Endothelial cell of umbilical vein (primary cell): ENCODE measurements around the gene PHF12. TPM values are rescaled to one million over a fixed set of nuclear protein-coding genes. Genes with fewer than 3 reads are reported as not detected.

Experiments used
- BruUV-seq: library from RNA; stranded (reverse); fragments of 400-500 nt; replicated peaks from 2 replicates; lab custom pipeline; 2021; lab: Mats Ljungman, UMichigan
- CTCF ChIA-PET: fragments of 300-600, 350-600 bp; sonication (Branson Sonifier 250); formaldehyde crosslinking; loops from one replicate; lab custom pipeline; 2021; ENCODE audit warnings: antibody characterized with exemption, inconsistent platforms; lab: Charles Lee
- POLR2A ChIA-PET: fragments of 300-600, 350-600 bp; sonication (Branson Sonifier 250); formaldehyde crosslinking; loops from one replicate; lab custom pipeline; 2021; ENCODE audit warnings: antibody characterized with exemption, inconsistent platforms; lab: Charles Lee
- DNase-seq: peaks from one replicate; pipeline ENCODE4 v3.0.0-alpha.2; 2011; ENCODE audit warnings: low read depth, low spot score
- FAIRE-seq: peaks from 2 replicates; lab custom pipeline; 2011; peaks lifted over from hg19 to GRCh38; lab: Jason Lieb, UNC
- H2AFZ ChIP-seq: 2 replicates; pipeline ENCODE4 v1.6.0; 2012; ENCODE audit warnings: low read depth, low read length, control low read depth, inconsistent platforms
- H3K27ac ChIP-seq: 2 replicates; pipeline ENCODE4 v1.5.1; 2011; ENCODE audit warnings: low read depth, mild to moderate bottlenecking, control low read depth, low read length, moderate library complexity; ENCODE audit not compliant: insufficient read depth
- H3K27me3 ChIP-seq, 2 experiments: 2 replicates each; pipeline versions ENCODE4 v1.6.0 to v1.6.1; 2011; ENCODE audit warnings: low read length in 2 of 2, mixed read lengths in 1 of 2; ENCODE audit not compliant: control insufficient read depth in 2 of 2, insufficient read depth in 2 of 2
- H3K36me3 ChIP-seq, 2 experiments: 2 replicates in 1 of 2; 3 replicates in 1 of 2; pipeline ENCODE4 v1.5.1; 2011; ENCODE audit warnings: low read length in 2 of 2, mild to moderate bottlenecking in 1 of 2, moderate library complexity in 1 of 2; ENCODE audit not compliant: control insufficient read depth in 2 of 2, insufficient read depth in 2 of 2; ENCODE audit errors: extremely low read depth in 1 of 2
- H3K4me1 ChIP-seq: 3 replicates; pipeline ENCODE4 v1.5.1; 2011; ENCODE audit warnings: mild to moderate bottlenecking, low read length; ENCODE audit not compliant: control insufficient read depth, insufficient read depth; ENCODE audit errors: extremely low read depth
- H3K4me2 ChIP-seq: 2 replicates; pipeline ENCODE4 v1.6.1; 2011; ENCODE audit warnings: low read length, control low read depth, mixed read lengths; ENCODE audit not compliant: insufficient read depth
- H3K4me3 ChIP-seq, 3 experiments: fragments of 200-600 bp in 1 of 3; sonication (generic), shearing (Covaris generic) in 1 of 3; replicated peaks in 1 of 3; 2 replicates each; pipeline ENCODE4 v1.5.1; 2011 to 2016; ENCODE audit warnings: control low read depth in 3 of 3, low read length in 3 of 3, mild to moderate bottlenecking in 2 of 3, inconsistent platforms in 1 of 3, low read depth in 1 of 3, moderate library complexity in 1 of 3; ENCODE audit not compliant: insufficient read depth in 1 of 3
- H3K79me2 ChIP-seq: 2 replicates; pipeline ENCODE4 v1.6.0; 2012; ENCODE audit warnings: low read length, inconsistent platforms; ENCODE audit not compliant: control insufficient read depth, insufficient read depth
- H3K9ac ChIP-seq: replicated peaks from 2 replicates; pipeline ENCODE3; 2011; ENCODE audit warnings: low read length, control low read depth; ENCODE audit not compliant: insufficient read depth; ENCODE audit errors: extremely low read depth
- H3K9me1 ChIP-seq: replicated peaks from 3 replicates; pipeline ENCODE4 v1.6.0; 2011; ENCODE audit warnings: mild to moderate bottlenecking, low read length; ENCODE audit not compliant: control insufficient read depth, insufficient read depth; ENCODE audit errors: extremely low read depth
- H3K9me3 ChIP-seq: replicated peaks from 2 replicates; pipeline ENCODE4 v1.5.1; 2012; ENCODE audit warnings: low read length, inconsistent platforms; ENCODE audit not compliant: control insufficient read depth, insufficient read depth
- H4K20me1 ChIP-seq: replicated peaks from 2 replicates; pipeline ENCODE3; 2011; ENCODE audit warnings: mild to moderate bottlenecking, low read length; ENCODE audit not compliant: control insufficient read depth, insufficient read depth; ENCODE audit errors: extremely low read depth
- EZH2 ChIP-seq: IDR thresholded peaks from 2 replicates; pipeline ENCODE4 v1.6.1; 2012; ENCODE audit warnings: borderline replicate concordance, low read depth, mild to moderate bottlenecking, moderate library complexity, low read length, inconsistent platforms; ENCODE audit not compliant: severe bottlenecking
- FOS ChIP-seq: IDR thresholded peaks from 2 replicates; pipeline ENCODE4 v1.6.1; 2011; ENCODE audit warnings: mild to moderate bottlenecking, low read length, moderate library complexity, borderline replicate concordance; ENCODE audit not compliant: insufficient read depth
- GATA2 ChIP-seq: IDR thresholded peaks from 2 replicates; pipeline ENCODE4 v1.7.0; 2011; ENCODE audit warnings: low read depth, mild to moderate bottlenecking, moderate library complexity, mixed read lengths, low read length; ENCODE audit not compliant: insufficient read length, insufficient read depth
- JUN ChIP-seq: IDR thresholded peaks from 2 replicates; pipeline ENCODE4 v1.6.1; 2011; ENCODE audit warnings: borderline replicate concordance, low read depth; ENCODE audit not compliant: insufficient read length, insufficient read depth
- MYC ChIP-seq: IDR thresholded peaks from one replicate; pipeline ENCODE4 v1.6.1; 2011; ENCODE audit warnings: mild to moderate bottlenecking, low read depth, low read length
- POLR2A ChIP-seq: IDR thresholded peaks from 2 replicates; pipeline ENCODE4 v1.6.1; 2012; ENCODE audit warnings: low read depth, mild to moderate bottlenecking, control low read depth, low read length
- POLR2AphosphoS5 ChIP-seq: IDR thresholded peaks from 2 replicates; pipeline ENCODE4 v1.6.1; 2012; ENCODE audit warnings: low read depth, mild to moderate bottlenecking, control low read depth, low read length, moderate library complexity; ENCODE audit not compliant: insufficient read depth
- dilution Hi-C: fragments of 300-500 bp; cut with MboI; formaldehyde crosslinking; loops from one replicate; pipeline ENCODE4 v1.15.0; 2019; ENCODE audit warnings: low sequenced_read_pairs; ENCODE audit not compliant: extremely low pct_ligation_motif_present
- intact Hi-C: fragments of 100-400 bp; cut with micrococcal nuclease; formaldehyde crosslinking; loops from one replicate; pipeline ENCODE4 v1.10.0; 2022
- polyA plus RNA-seq, 4 experiments: library from polyadenylated mRNA; depleted of rRNA in 3 of 4; stranded (reverse) in 3 of 4; unstranded in 1 of 4; fragments of >200 nt; gene quantifications; 2 replicates each; pipeline versions ENCODE4 v1.2.1 to v1.2.3, GENCODE V29; 2011 to 2012; ENCODE audit warnings: missing spikeins in 1 of 4
- total RNA-seq: library from RNA; stranded (reverse); gene quantifications from 2 replicates; pipeline ENCODE4 v1.2.3, GENCODE V29; 2021
- TF ChIP-seq, protein P1 (sequence below), 2 donors: IDR thresholded peaks; 1 replicate in 1 of 2; 2 replicates in 1 of 2; pipeline ENCODE4 v1.5.1; 2011; ENCODE audit warnings: low read length in 2 of 2, mild to moderate bottlenecking in 2 of 2, moderate library complexity in 2 of 2, control low read depth in 1 of 2, inconsistent platforms in 1 of 2, low read depth in 1 of 2; ENCODE audit not compliant: insufficient read depth in 1 of 2; ENCODE audit errors: extremely low read depth in 1 of 2
- TF ChIP-seq, protein P2 (sequence below): IDR thresholded peaks from 2 replicates; pipeline ENCODE4 v1.6.1; 2011; ENCODE audit not compliant: insufficient read depth, insufficient read length

The PHF12 gene
- total and polyA plus RNA-seq, 2 donors (not counting 3 experiments of a cell fraction or from before 2014, with no cell fraction given), result 26.6 to 44.2 TPM

DNA sequence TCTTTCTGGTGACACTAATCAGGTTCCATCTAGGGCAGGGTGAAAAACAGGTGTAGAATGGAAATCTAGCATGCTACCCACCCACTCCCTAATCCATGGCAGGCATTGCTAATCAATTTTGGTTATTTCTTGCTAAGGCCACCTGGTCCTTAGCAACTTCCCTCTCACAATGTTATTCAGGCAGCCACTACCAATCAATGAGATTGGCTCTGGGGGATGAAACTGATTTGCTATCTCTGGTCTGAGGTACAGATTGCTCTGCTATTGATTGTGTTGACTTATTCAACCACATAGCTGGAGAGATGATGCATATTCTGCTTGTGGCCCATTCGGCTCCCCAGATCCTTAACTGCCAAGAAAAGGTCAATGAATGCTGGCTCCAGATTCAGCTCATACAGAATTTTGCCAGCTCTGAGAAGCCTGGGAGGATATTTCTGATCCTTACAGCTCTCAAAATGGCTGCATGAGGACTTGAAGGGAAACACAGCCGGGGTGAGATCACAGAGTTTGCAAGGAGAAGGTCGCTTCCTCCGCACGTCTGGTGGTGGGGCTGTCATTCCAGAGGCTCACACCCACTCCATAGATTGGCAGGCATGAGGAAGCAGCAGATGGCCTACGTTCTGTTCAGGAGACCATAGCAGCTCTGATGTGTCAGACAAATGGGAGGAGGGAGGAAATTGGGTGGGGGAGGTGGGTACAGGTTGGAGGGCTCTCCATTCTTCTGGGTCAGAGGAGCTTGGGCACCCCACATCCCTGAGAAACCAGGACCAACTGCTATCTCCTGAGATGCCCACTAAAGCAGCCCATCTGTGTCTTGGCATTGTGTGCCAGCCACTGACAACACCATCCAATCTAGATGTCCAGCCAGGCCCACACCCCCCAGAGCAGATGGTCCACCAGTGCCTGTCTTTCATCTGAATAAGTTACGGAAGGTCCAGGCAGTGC is 32.2 kb upstream of the PHF12 start:
- no peaks in the 10 kb centered on the region for H3K9me1 ChIP-seq

More for the DNA sequence above, 32.2 kb upstream of the PHF12 start:
- intact Hi-C loops (no loop called here), dilution Hi-C loops (no loop called here)
- ChIA-PET POLR2A (no interaction called here), CTCF (interaction anchor here (0.7 to 1.7 kb wide), 4 partner anchors 15 to 134 kb away, joined by 3 to 4 read pairs (median 3); no protein-coding TSS in a partner anchor)
- Histone ChIP-seq H3K4me3 (no peak overlapping the region), H3K27ac (peak overlapping the region; percentile 30), H3K4me1 (peaks cover 17% of the 10 kb centered on the region), H3K27me3 (peaks cover 0 to 8% of the 10 kb centered on the region in 2 experiments), H3K79me2 (no peaks in the 10 kb centered on the region), H3K36me3 (no peaks in the 10 kb centered on the region), H3K4me2 (no peak overlapping the region), H4K20me1 (no peaks in the 10 kb centered on the region), H3K9ac (no peak overlapping the region), H3K9me3 (no peaks in the 10 kb centered on the region), H2AFZ (no peak overlapping the region)
- DNase-seq, result no peak
- peak; percentile 63 for FAIRE-seq
- TF ChIP-seq, protein P1, sequence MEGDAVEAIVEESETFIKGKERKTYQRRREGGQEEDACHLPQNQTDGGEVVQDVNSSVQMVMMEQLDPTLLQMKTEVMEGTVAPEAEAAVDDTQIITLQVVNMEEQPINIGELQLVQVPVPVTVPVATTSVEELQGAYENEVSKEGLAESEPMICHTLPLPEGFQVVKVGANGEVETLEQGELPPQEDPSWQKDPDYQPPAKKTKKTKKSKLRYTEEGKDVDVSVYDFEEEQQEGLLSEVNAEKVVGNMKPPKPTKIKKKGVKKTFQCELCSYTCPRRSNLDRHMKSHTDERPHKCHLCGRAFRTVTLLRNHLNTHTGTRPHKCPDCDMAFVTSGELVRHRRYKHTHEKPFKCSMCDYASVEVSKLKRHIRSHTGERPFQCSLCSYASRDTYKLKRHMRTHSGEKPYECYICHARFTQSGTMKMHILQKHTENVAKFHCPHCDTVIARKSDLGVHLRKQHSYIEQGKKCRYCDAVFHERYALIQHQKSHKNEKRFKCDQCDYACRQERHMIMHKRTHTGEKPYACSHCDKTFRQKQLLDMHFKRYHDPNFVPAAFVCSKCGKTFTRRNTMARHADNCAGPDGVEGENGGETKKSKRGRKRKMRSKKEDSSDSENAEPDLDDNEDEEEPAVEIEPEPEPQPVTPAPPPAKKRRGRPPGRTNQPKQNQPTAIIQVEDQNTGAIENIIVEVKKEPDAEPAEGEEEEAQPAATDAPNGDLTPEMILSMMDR (IDR thresholded peaks at IDR 0.05; ENCODE audit: extremely low read depth in 1 of 2, insufficient read depth in 1 of 2, low read depth in 1 of 2, low read length in 2 of 2), result no peak
- TF ChIP-seq EZH2 (no peak), JUN (no peak), GATA2 (no peak), POLR2A (no peak), POLR2AphosphoS5 (no peak), FOS (no peak), MYC (no peak)
- TF ChIP-seq, protein P2, sequence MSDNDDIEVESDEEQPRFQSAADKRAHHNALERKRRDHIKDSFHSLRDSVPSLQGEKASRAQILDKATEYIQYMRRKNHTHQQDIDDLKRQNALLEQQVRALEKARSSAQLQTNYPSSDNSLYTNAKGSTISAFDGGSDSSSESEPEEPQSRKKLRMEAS, result no peak
- no TSS peak for BruUV-seq
